ENCODE data around the gene CFDP1. TPM values are rescaled to one million over a fixed set of nuclear protein-coding genes. Genes with fewer than 3 reads are reported as not detected.

CFDP1 gene
- total and polyA plus RNA-seq, 2 donors (not counting 1 experiment from before 2014, with no cell fraction given), result 47.9 to 80.0 TPM

DNA sequence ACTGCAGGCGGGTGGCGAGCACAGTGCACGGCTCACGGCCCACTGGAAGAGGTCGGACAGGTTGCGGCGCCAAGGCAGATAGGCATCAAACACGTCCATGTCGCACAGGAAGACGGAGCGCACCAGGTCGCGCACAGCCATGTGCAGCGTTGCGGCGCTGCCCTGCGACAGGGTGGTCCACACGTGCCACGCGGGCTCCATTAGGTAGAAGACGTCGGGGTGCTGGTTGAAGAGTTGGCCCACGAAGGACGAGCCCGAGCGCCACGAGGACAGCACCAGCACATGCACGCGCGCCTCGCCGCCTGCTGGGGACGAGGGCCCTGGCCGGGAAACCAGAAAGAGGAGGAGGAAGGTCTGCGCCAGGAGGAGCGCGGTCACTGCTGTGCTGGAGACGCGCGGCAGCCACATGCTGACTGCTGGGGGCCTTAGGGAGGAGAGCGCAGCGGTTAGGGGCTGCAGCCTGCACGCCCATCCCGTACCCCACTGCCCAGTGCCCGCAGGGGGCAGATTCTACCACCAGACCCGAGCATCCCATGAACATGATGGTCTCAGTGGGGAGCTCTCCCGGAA lies 46.2 kb upstream of the CFDP1 start:
- Histone ChIP-seq H3K4me2 (ENCODE audit: extremely low read depth, insufficient read depth, low read length) (no peak overlapping the region), H4K20me1 (ENCODE audit: control insufficient read depth, extremely low read depth, insufficient read depth, low read length) (no peaks in the 10 kb centered on the region), H2AFZ (ENCODE audit: low read length) (no peak overlapping the region), H3K79me2 (ENCODE audit: control insufficient read depth, insufficient read depth, low read length) (no peaks in the 10 kb centered on the region), H3K4me3 (replicated peaks in 1 of 4; ENCODE audit: control extremely low read depth in 1 of 4, insufficient read depth in 1 of 4, low read depth in 3 of 4, low read length in 4 of 4) (no peak overlapping the region), H3K9ac (ENCODE audit: insufficient read depth, low read length) (no peak overlapping the region), H3K9me3 (ENCODE audit: control insufficient read depth, insufficient read depth, low read depth, low read length) (no peaks in the 10 kb centered on the region), H3K27me3 (ENCODE audit: control insufficient read depth, insufficient read depth, low read length) (no peaks in the 10 kb centered on the region), H3K4me1 (ENCODE audit: control insufficient read depth, extremely low read depth, insufficient read depth, low read length) (no peaks in the 10 kb centered on the region), H3K27ac (ENCODE audit: insufficient read depth, low read length) (no peak overlapping the region), H3K36me3 (ENCODE audit: control insufficient read depth, insufficient read depth, low read length) (no peaks in the 10 kb centered on the region)
- TF ChIP-seq, protein P1, sequence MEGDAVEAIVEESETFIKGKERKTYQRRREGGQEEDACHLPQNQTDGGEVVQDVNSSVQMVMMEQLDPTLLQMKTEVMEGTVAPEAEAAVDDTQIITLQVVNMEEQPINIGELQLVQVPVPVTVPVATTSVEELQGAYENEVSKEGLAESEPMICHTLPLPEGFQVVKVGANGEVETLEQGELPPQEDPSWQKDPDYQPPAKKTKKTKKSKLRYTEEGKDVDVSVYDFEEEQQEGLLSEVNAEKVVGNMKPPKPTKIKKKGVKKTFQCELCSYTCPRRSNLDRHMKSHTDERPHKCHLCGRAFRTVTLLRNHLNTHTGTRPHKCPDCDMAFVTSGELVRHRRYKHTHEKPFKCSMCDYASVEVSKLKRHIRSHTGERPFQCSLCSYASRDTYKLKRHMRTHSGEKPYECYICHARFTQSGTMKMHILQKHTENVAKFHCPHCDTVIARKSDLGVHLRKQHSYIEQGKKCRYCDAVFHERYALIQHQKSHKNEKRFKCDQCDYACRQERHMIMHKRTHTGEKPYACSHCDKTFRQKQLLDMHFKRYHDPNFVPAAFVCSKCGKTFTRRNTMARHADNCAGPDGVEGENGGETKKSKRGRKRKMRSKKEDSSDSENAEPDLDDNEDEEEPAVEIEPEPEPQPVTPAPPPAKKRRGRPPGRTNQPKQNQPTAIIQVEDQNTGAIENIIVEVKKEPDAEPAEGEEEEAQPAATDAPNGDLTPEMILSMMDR (conservative IDR thresholded peaks at IDR 0.05 in 1 of 2, IDR thresholded peaks at IDR 0.05 in 1 of 2; ENCODE audit: low read depth in 1 of 2, low read length in 2 of 2), result no peak
- TF ChIP-seq EZH2 (IDR thresholded peaks at IDR 0.05; ENCODE audit: low read length, missing control alignments), result no peak
- no peak for DNase-seq (ENCODE audit: low read depth in 2 of 2)

DNA sequence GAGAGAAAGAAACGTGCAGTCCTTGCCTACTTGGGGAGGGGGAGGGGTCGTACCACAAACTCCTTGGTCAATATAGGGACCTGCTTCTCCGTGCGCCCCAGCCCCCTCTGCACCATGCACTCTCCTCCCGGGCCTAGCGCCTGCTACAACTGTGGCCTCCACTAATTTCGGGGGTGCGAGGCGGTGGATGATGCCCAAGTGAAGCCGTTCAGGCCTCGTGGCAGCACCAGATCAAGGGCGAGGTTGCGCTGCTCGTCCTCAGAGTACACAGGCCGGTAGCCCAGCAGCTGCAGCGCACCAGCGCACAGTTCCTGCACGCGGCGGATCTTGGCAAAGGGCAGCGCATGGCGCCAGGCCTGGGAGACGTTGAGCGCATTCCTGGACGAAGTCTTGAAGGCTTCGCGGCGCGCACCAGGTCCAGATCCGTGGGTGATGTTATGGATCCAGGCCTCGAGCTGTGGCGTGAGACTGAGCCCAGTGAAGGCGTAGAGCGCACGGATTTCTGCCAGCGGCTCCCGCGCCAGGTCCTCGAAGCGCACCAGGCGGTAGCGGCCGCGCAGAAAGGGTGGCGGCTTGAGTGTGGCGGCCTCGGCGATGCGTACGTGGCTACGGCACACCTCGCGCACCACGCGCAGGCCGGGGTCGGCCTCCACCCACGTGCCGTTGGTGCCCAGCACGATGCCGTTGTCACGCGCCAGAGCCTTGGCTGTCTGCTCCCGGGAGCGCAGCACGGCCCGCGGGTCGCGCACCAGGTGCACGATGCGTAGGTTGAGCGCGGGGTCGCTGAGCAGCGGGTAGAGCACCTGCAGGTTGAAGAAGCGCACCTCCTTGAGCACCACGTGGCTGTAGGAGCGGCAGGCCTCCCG lies 45.4 kb upstream of the CFDP1 start:
- Histone ChIP-seq H3K27ac (ENCODE audit: insufficient read depth, low read length) (no peak overlapping the region), H4K20me1 (ENCODE audit: control insufficient read depth, extremely low read depth, insufficient read depth, low read length) (no peaks in the 10 kb centered on the region), H3K4me3 (replicated peaks in 1 of 4; ENCODE audit: control extremely low read depth in 1 of 4, insufficient read depth in 1 of 4, low read depth in 3 of 4, low read length in 4 of 4) (no peak overlapping the region), H2AFZ (ENCODE audit: low read length) (no peak overlapping the region), H3K4me1 (ENCODE audit: control insufficient read depth, extremely low read depth, insufficient read depth, low read length) (no peaks in the 10 kb centered on the region), H3K4me2 (ENCODE audit: extremely low read depth, insufficient read depth, low read length) (no peak overlapping the region), H3K27me3 (ENCODE audit: control insufficient read depth, insufficient read depth, low read length) (no peaks in the 10 kb centered on the region), H3K79me2 (ENCODE audit: control insufficient read depth, insufficient read depth, low read length) (no peaks in the 10 kb centered on the region), H3K9ac (ENCODE audit: insufficient read depth, low read length) (no peak overlapping the region), H3K9me3 (ENCODE audit: control insufficient read depth, insufficient read depth, low read depth, low read length) (no peaks in the 10 kb centered on the region), H3K36me3 (ENCODE audit: control insufficient read depth, insufficient read depth, low read length) (no peaks in the 10 kb centered on the region)
- TF ChIP-seq, protein P1 (conservative IDR thresholded peaks at IDR 0.05 in 1 of 2, IDR thresholded peaks at IDR 0.05 in 1 of 2; ENCODE audit: low read depth in 1 of 2, low read length in 2 of 2), result no peak
- TF ChIP-seq EZH2 (IDR thresholded peaks at IDR 0.05; ENCODE audit: low read length, missing control alignments), result no peak
- no peak for DNase-seq (ENCODE audit: low read depth in 2 of 2)

DNA sequence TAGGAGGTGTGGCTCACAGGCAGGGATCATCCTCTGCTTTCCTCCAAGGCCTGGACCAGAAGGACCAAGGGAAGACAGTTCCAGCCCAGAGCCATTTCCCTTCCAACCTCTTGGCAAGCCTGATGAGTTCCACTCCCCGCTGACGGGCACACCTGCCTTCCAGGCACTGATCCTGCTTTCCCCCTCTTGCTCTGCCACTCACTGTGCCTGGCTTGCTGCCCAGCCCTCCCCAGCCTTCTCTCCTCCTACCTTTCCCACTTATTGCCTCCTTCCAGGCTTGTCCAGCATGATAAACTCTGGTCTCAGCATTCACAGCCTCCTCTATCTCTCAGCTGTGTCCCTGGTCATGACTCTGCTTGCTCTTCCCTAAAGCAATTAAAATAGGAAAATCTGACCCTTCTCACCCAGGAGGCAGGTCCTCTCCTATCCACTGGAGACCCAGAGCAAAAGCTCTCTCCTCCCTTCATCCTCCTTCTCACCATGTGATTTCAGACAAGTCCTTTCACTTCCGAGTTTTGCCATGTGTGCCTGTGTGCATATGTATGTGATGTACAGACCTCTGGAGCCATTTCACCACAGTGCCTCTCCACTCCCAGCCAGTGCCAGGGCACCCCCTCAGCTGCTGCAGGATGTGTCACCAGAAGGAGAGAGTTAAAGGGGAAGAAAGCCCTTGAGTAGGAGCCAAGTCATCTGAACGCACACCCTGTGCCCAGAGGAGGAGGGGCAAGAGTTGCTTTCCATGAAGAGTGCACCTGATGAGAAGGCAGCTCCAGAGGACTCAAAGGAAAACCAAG lies 44.6 kb upstream of the CFDP1 start:
- no peak for DNase-seq (ENCODE audit: low read depth in 2 of 2)
- no peak overlapping the region for H3K9ac ChIP-seq (ENCODE audit: insufficient read depth, low read length)
- no peaks in the 10 kb centered on the region for H3K79me2 ChIP-seq (ENCODE audit: control insufficient read depth, insufficient read depth, low read length)
- no peak overlapping the region for H2AFZ ChIP-seq (ENCODE audit: low read length)
- no peaks in the 10 kb centered on the region for H3K9me3 ChIP-seq (ENCODE audit: control insufficient read depth, insufficient read depth, low read depth, low read length)
- no peak overlapping the region for H3K27ac ChIP-seq (ENCODE audit: insufficient read depth, low read length)
- no peaks in the 10 kb centered on the region for H3K36me3 ChIP-seq (ENCODE audit: control insufficient read depth, insufficient read depth, low read length)
- H3K4me1 ChIP-seq (ENCODE audit: control insufficient read depth, extremely low read depth, insufficient read depth, low read length), result no peaks in the 10 kb centered on the region
- no peaks in the 10 kb centered on the region for H3K27me3 ChIP-seq (ENCODE audit: control insufficient read depth, insufficient read depth, low read length)
- H3K4me3 ChIP-seq (replicated peaks in 1 of 4; ENCODE audit: control extremely low read depth in 1 of 4, insufficient read depth in 1 of 4, low read depth in 3 of 4, low read length in 4 of 4), result no peak overlapping the region
- H4K20me1 ChIP-seq (ENCODE audit: control insufficient read depth, extremely low read depth, insufficient read depth, low read length), result no peaks in the 10 kb centered on the region
- H3K4me2 ChIP-seq (ENCODE audit: extremely low read depth, insufficient read depth, low read length), result no peak overlapping the region
- no peak for TF ChIP-seq EZH2 (IDR thresholded peaks at IDR 0.05; ENCODE audit: low read length, missing control alignments)
- TF ChIP-seq, protein P1 (conservative IDR thresholded peaks at IDR 0.05 in 1 of 2, IDR thresholded peaks at IDR 0.05 in 1 of 2; ENCODE audit: low read depth in 1 of 2, low read length in 2 of 2), result no peak

All from fibroblast of lung (primary cell).